NCI-H345 treated with DMSO at 0.1 percent for 48 hours (cell line): ENCODE results near the gene PCDHGB1.
"Not testable (repeated sequence)": the region's sequence is repeated elsewhere in the genome, so short reads cannot be mapped to it uniquely, and the experiment has no call there.

Experiments
- DNase-seq: peaks from one replicate; lab custom pipeline; 2025; ENCODE audit not compliant: unreplicated experiment; lab: John Stamatoyannopoulos, UW

PCDHGB1 gene

DNA sequence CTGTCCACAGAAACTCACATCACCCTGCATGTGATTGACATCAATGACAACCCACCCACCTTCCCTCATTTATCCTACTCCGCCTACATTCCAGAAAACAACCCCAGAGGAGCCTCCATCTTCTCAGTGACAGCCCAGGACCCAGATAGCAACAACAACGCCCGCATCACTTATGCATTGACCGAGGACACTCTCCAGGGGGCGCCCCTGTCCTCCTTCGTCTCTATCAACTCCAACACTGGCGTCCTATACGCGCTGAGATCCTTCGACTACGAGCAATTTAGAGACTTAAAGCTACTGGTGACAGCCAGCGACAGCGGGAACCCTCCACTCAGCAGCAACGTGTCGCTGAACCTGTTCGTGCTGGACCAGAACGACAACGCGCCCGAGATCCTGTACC, 4.6 kb upstream of the PCDHGB1 start:
- DNase-seq: no peak

DNA sequence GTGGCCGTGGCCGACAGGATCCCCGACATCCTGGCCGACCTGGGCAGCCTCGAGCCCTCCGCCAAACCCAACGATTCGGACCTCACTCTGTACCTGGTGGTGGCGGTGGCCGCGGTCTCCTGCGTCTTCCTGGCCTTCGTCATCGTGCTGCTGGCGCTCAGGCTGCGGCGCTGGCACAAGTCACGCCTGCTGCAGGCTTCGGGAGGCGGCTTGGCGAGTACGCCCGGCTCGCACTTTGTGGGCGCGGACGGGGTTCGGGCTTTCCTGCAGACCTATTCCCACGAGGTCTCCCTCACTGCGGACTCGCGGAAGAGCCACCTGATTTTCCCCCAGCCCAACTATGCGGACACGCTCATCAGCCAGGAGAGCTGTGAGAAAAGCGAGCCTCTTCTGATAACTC, 3.9 kb upstream of the PCDHGB1 start:
- not testable (repeated sequence) for DNase-seq

DNA sequence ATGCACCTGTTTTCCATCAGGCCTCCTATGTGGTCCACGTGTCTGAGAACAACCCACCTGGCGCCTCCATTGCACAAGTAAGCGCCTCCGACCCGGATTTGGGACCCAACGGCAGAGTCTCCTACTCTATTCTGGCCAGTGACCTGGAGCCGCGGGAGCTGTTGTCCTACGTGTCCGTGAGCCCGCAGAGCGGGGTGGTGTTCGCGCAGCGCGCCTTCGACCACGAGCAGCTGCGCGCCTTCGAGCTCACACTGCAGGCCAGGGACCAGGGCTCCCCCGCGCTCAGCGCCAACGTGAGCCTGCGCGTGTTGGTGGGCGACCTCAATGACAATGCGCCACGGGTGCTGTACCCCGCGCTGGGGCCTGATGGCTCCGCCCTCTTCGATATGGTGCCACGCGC, 1.7 kb downstream of the PCDHGB1 start:
- DNase-seq: no peak

DNA sequence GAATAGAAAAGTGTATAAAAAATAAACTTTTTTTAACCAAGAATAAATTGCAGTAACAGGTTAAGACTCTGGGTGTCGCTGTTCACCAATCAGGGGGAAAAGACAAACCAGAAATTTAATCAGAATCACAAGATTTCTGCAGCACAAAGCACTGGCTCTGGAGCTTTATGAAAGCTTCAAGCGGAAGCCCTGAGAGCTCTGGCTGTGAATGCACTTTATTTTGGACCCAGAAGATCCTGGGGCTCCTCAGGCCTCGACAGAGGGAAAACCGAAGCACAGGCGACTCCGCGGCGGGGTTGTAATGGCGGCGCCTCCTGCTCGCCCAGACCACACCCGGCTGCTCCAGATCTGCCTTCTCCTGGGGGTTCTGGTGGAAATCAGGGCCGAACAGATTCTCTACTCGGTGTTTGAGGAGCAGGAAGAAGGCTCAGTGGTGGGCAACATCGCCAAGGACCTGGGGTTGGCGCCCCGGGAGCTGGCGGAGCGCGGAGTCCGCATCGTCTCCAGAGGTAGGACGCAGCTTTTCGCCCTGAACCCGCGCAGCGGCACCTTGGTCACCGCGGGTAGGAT, 5.1 kb downstream of the PCDHGB1 start, which contains the start of gene PCDHGA4:
TSS of gene PCDHGA4 (plus strand) at position 122 of the 570 bp plus-strand sequence. CDS start at position 209, 87 bp downstream.
- DNase-seq: no peak

DNA sequence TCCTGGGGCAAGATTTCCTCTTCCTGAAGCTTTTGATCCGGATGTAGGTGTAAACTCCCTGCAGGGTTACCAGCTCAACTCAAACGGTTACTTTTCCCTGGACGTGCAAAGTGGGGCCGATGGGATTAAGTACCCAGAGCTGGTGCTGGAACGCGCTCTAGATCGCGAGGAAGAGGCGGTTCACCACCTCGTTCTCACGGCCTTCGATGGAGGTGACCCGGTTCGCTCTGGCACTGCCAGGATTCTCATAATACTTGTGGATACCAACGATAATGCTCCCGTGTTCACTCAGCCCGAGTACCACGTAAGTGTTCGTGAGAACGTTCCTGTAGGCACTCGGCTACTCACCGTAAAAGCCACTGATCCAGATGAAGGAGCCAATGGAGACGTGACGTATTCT, 5.7 kb downstream of the PCDHGB1 start:
- no peak for DNase-seq

DNA sequence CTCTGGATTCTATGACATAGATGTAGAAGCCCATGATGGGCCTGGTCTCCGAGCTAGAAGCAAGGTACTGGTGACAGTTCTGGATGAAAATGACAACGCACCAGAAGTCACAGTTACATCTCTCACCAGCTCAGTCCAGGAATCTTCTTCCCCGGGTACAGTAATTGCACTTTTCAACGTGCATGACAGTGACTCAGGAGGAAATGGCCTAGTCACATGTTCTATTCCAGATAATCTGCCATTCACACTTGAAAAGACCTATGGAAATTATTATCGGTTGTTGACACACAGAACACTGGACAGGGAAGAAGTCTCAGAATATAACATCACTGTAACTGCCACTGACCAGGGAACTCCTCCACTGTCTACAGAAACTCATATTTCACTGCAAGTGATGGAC, 6.2 kb downstream of the PCDHGB1 start:
- DNase-seq: no peak

DNA sequence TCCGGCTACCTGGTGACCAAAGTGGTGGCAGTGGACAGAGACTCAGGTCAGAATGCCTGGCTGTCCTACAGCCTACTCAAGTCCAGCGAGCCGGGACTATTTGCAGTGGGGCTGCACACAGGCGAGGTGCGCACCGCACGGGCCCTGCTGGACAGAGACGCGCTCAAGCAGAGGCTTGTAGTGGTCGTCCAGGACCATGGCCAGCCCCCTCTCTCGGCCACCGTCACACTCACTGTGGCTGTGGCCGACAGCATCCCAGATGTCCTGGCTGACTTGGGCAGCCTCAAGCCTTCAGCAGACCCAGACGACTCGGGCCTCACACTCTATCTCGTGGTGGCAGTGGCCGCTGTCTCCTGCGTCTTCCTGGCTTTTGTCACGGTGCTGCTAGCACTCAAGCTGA, 7.1 kb downstream of the PCDHGB1 start:
- DNase-seq: no peak

DNA sequence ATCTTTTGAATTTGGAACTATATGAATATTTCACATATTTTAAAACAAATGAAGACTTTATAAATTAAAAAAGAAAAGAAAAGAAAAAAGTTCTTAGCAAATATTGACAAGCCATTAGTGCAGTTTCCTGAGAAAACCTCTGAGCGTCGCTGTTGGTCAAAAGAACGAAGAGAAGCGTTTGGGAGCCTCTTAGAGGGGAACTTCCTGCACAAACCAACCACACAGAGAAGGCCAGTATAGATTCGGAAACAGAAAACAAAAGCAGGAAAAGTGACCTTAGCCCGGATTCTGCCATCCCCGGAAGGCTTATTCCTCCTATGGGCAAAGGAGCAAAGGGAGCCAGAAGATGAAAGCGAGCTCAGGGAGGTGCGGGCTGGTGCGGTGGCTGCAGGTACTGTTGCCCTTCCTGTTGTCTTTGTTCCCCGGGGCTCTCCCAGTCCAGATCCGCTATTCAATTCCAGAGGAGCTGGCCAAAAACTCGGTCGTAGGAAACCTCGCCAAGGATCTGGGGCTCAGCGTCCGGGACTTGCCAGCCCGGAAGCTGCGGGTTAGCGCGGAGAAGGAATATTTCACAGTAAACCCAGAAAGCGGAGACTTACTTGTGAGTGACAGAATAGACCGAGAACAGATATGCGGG, 10.0 kb downstream of the PCDHGB1 start, which contains the start of gene PCDHGB2:
TSS of gene PCDHGB2 (plus strand) at position 205 of the 637 bp plus-strand sequence. CDS start at position 347, 142 bp downstream.
- DNase-seq: no peak

DNA sequence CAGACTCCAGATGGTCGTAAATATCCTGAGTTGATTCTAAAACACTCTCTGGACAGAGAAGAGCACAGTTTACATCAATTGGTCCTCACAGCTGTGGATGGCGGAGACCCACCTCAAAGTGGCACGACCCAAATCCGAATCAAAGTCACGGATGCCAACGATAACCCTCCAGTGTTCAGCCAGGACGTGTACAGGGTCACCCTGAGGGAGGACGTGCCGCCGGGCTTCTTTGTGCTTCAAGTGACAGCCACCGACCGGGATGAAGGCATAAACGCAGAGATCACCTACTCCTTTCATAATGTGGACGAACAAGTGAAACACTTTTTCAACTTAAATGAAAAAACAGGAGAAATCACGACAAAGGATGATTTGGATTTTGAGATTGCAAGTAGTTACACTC, 10.8 kb downstream of the PCDHGB1 start:
- no peak for DNase-seq

DNA sequence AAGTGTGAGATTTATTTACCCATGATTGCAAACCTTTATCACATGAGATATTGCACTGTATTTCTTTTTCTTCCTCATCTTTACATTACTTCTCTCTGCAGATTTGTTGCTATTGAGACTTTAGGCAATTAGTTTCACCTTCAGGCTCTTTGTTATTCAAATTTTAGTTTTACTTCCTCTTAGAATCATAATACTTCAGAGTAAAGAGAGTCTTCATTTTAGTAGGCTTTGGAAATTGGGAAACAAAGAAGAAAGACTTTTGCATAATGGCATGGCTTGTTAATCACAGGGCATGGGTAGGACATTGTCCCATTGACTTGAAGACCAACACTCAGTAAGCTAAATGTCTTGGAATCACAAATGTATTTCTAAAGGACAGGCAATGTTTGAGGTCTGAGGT, 12.8 kb downstream of the PCDHGB1 start:
- DNase-seq: no peak

DNA sequence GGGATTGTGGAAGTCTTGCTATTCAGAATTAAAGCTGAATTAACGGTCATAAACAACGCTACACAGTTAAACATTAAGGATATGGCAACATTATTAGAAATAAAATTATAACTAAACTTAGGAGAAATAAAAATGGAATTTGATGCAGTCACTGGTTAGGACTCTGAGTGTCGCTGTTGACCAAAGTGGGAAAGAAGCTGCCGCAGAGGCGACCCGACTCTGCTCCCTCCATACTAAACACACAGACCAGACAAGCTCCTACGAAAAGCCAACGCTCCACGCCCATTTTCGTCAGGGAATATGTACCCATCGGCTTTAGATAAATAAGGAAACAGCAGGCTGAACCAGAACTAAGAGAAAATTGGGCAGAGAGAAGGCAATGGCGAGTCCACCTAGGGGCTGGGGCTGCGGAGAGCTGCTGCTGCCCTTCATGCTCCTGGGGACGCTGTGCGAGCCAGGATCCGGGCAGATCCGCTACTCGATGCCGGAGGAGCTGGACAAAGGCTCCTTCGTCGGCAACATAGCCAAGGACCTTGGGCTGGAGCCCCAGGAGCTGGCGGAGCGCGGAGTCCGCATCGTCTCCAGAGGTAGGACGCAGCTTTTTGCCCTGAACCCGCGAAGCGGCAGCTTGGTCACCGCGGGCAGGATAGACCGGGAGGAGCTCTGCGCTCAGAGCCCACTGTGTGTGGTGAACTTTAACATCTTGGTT, 14.2 kb downstream of the PCDHGB1 start, which contains the start of gene PCDHGA5:
TSS of gene PCDHGA5 (plus strand) at position 211 of the 709 bp plus-strand sequence. CDS start at position 380, 169 bp downstream.
- no peak for DNase-seq

DNA sequence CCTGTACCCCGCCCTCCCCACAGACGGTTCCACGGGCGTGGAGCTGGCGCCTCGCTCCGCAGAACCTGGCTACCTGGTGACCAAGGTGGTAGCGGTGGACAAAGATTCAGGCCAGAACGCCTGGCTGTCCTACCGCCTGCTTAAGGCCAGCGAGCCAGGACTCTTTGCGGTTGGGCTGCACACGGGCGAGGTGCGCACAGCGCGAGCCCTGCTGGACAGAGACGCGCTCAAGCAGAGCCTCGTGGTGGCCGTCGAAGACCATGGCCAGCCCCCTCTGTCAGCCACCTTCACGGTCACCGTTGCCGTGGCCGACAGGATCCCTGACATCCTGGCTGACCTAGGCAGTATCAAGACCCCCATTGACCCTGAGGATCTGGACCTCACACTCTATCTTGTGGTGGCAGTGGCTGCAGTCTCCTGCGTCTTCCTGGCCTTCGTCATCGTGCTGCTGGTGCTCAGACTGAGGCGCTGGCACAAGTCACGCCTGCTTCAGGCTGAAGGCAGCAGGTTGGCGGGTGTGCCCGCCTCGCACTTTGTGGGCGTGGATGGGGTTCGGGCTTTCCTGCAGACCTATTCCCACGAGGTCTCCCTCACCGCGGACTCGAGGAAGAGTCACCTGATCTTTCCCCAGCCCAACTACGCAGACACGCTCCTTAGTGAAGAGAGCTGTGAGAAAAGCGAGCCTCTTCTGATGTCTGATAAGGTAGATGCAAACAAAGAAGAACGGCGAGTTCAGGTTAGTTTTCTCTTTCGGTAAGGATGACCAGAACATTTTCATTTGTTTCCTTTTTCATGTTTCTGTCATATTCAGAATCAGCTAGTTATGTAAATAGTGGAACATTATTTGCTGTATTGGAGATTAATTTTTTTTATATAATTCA, 16.4 kb downstream of the PCDHGB1 start:
- no peak for DNase-seq

DNA sequence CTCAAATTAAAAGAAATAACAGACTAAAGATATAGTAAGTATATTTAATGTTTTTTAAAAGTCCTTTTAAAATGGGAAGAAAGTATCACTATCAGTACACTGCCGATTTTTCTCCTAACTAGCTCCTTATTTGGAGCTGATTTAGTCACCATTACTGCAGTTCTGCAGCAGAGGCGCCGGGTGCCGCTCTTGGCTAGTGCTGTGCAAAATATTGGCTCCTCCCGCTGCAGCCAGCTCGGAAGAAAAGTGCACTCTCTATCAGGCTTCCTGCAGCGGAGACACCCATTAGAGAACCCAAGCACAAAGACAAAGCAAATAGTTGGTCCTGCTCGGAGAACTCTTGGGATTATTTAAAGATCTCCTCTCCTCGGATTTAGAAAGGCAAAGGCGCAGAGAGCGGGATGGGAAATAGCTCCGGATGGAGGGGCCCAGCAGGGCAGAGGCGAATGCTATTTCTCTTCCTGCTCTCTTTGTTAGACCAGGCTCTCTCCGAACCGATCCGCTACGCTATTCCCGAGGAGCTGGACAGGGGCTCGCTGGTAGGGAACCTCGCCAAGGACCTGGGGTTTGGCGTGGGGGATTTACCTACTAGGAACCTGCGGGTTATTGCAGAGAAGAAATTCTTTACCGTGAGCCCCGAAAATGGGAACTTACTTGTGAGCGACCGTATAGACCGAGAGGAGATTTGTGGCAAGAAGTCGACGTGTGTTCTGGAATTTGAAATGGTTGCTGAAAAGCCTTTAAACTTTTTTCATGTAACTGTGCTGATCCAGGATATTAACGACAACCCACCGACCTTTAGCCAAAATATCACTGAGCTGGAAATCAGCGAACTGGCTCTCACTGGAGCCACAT, 20.3 kb downstream of the PCDHGB1 start, which contains the start of gene PCDHGB3:
TSS of gene PCDHGB3 (plus strand) at position 249 of the 855 bp plus-strand sequence. CDS start at position 402, 153 bp downstream.
- DNase-seq: no peak

DNA sequence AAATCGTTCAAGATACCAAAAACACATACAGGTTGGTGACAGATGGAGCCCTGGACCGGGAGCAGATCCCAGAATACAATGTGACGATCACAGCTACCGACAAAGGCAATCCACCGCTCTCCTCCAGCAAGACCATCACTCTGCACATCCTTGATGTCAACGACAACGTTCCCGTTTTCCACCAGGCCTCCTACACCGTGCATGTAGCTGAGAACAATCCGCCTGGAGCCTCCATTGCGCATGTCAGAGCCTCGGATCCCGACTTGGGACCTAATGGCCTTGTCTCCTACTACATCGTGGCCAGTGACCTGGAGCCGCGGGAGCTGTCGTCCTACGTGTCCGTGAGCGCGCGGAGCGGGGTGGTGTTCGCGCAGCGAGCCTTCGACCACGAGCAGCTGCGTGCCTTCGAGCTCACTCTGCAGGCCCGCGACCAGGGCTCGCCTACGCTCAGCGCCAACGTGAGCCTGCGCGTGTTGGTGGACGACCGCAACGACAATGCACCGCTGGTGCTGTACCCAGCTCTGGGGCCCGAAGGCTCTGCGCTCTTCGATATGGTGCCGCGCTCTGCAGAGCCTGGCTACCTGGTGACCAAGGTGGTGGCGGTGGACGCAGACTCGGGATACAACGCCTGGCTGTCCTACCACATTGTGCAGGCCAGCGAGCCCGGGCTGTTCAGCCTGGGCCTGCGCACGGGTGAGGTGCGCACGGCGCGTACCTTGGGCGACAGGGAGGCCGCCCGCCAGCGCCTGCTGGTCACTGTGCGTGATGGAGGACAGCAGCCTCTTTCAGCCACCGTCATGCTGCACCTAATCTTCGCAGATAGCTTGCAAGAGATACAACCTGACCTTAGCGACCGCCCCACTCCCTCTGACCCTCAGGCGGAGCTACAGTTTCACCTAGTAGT, 21.9 kb downstream of the PCDHGB1 start:
- no peak for DNase-seq

DNA sequence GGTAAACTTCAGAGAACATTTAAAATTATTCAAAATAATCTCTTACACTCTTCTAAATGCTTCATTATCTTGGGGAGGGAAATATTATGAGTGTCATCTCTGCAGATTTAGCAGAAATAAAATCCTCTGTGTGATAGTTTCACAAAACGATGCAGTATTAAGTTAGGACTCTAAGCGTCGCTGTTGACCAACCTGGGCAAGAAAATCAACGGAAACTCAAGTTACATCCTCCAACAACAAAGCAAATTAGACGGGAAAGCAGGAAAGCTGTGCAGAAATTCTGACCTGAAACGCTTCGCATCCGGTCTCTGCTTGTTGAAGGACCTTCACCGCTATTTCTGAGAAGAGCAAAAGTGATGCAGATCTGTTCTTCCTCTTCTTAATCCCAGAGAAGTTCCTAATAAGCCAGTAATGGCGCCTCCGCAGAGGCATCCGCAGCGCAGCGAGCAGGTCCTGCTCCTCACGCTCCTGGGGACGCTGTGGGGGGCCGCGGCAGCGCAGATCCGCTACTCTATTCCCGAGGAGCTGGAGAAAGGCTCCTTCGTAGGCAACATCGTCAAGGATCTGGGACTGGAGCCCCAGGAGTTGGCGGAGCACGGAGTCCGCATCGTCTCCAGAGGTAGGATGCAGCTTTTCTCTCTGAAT, 23.9 kb downstream of the PCDHGB1 start, which contains the start of gene PCDHGA6:
TSS of gene PCDHGA6 (plus strand) at position 219 of the 645 bp plus-strand sequence. CDS start at position 412, 193 bp downstream.
- DNase-seq: no peak

DNA sequence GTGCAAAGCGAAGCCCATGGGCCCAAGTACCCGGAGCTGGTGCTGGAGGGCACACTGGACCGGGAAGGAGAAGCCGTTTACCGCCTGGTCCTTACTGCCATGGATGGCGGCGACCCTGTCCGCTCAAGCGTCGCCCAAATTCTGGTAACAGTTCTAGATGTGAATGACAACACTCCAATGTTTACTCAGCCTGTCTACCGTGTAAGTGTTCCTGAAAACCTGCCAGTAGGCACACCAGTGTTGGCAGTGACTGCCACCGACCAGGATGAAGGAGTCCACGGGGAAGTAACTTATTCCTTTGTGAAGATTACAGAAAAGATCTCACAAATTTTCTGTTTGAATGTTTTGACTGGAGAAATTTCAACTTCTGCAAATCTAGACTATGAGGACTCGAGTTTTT, 24.7 kb downstream of the PCDHGB1 start:
- no peak for DNase-seq

DNA sequence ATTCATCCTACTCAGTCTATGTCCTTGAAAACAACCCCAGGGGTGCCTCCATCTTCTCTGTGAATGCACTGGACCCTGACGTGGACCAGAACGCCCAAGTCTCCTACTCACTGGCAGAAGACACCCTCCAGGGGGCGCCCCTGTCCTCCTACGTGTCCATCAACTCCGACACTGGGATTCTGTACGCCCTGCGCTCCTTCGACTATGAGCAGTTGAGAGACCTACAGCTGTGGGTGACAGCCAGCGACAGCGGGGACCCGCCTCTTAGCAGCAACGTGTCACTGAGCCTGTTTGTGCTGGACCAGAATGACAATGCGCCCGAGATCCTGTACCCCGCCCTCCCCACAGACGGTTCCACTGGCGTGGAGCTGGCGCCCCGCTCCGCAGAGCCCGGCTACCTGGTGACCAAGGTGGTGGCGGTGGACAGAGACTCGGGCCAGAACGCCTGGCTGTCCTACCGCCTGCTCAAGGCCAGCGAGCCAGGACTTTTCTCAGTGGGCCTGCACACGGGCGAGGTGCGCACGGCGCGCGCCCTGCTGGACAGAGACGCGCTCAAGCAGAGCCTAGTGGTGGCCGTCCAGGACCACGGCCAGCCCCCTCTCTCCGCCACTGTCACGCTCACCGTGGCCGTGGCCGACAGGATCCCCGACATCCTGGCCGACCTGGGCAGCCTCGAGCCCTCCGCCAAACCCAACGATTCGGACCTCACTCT, 25.7 kb downstream of the PCDHGB1 start:
- DNase-seq: not testable (repeated sequence)
